Stimulated activated CD4-positive, alpha-beta T cell treated with anti-CD3 and anti-CD28 coated beads, Interleukin-2, amount 100 ng/mL, for 48 hours (primary cell): ENCODE data around the gene DHX57.
A peak's percentile ranks its signal among the peaks of the same experiment; 100 is the strongest.
"Not testable (repeated sequence)": the region's sequence is repeated elsewhere in the genome, so short reads cannot be mapped to it uniquely, and the experiment has no call there.

ENCODE experiments used
- DNase-seq, 2 donors: peaks; one replicate each; pipeline ENCODE4 v3.0.0-alpha.2; 2020

DHX57 gene

DNA sequence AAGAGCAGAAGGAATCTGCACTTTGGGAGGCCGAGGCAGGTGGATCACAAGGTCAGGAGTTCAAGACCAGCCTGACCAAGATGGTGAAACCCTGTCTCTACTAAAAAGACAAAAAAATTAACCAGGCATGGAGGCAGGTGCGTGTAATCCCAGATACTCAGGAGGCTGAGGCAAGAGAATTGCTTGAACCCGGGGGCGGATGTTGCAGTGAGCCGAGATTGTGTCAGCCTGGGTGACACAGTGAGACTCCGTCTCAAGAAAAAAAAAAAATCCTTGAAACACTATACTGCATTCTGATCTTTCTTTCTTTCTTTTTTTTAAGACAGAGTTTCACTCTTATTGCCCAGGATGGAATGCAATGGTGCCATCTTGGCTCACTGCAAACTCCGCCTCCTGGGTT is 80.7 kb downstream of the DHX57 start:
- not testable (repeated sequence) for DNase-seq

- no peak for DNase-seq
Observed at GRCh38 chr2:38794235-38794946, 81.3 kb downstream of the DHX57 start.

DNA sequence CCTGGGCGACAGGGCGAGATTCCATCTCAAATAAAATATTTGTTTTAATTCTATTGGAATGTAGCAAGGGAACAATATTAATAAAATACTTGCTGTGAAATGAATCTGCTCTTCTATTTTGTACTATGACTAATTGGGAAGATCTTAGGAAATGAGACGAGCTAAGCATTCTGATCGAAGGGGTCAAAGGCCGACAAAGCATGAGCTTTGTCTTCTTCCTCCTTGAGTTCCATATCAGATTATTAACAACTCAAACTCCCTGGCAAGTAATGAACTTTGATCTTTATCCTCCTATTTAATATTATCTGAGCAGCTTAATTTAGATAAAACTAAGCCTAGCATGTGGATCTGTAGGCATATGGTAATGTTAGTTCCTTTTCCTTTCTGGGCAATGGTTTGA is 82.2 kb downstream of the DHX57 start:
- DNase-seq: no peak

- no peak for DNase-seq
Observed at GRCh38 chr2:38792751-38793150, 83.0 kb downstream of the DHX57 start.

DNA sequence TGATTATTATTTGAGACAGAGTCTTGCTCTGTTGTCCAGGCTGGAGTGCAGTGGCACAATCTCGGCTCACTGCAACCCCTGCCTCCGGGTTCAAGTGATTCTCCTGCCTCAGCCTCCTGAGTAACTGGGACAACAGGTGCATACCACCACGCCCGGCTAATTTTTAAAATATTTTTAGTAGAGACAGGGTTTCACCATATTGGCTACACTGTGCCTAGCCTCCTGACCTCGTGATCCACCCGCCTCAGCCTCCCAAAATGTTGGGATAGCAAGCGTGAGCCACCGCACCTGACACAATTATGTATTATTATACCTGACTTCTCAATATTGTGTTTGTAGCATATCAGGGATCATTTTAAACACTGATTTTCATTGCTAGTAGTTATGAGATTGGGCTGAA is 83.4 kb downstream of the DHX57 start:
- DNase-seq: not testable (repeated sequence)

GRCh38 chr2:38791744-38792143 is 84.0 kb downstream of the DHX57 start:
- DNase-seq: no peak

DNA sequence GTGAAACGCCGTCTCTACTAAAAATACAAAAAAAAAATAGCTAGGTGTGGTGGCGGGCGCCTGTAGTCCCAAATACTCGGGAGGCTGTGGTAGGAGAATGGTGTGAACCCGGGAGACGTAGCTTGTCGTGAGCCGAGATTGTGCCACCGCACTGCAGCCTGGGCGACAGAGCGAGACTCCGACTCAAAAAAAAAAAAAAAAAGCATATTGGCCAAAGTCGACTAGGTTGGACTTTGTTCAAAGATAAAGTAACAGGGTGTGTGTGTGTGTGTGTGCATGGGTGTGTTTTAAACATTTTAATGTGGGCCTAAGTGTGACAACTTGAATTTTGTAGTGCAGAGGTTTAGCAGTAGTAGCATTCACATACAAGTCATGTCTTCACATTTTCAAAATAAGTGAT is 86.0 kb downstream of the DHX57 start:
- DNase-seq: no peak

GRCh38 chr2:38788306-38788705 is 87.4 kb downstream of the DHX57 start:
- no peak for DNase-seq

DNA sequence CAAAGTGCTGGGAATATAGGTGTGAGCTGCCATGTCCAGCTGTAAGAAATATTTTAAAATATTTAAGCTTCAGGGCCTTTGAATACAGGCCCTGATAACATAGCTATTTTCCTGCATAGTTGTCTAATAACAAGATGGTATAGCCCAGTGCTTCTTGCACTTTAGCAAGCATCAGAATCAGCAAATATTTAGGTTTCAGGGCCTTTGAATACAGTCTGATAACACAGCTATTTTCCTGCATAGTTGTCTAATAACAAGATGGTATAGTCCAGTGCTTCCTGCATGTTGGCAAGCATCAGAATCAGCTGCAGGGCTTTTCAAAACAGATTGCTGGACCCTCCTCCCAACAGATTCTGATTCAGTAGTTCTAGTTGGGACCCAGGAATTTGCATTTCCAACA is 92.1 kb downstream of the DHX57 start:
- DNase-seq: no peak

GRCh38 chr2:38778687-38779082 is 97.0 kb downstream of the DHX57 start:
- DNase-seq: no peak

- no peak for DNase-seq
Observed at GRCh38 chr2:38776531-38776930, 99.2 kb downstream of the DHX57 start.

- DNase-seq: no peak
Observed at GRCh38 chr2:38775921-38776225, 99.9 kb downstream of the DHX57 start.

GRCh38 chr2:38775097-38775920 is 100.4 kb downstream of the DHX57 start:
- DNase-seq: no peak

GRCh38 chr2:38771632-38772031 is 104.1 kb downstream of the DHX57 start:
- DNase-seq: no peak

- no peak for DNase-seq
Observed at GRCh38 chr2:38765551-38765950, 110.2 kb downstream of the DHX57 start.

- DNase-seq: no peak
Observed at GRCh38 chr2:38765149-38765548, 110.6 kb downstream of the DHX57 start.

- DNase-seq: no peak
Observed at GRCh38 chr2:38763728-38764127, 112.0 kb downstream of the DHX57 start.

DNA sequence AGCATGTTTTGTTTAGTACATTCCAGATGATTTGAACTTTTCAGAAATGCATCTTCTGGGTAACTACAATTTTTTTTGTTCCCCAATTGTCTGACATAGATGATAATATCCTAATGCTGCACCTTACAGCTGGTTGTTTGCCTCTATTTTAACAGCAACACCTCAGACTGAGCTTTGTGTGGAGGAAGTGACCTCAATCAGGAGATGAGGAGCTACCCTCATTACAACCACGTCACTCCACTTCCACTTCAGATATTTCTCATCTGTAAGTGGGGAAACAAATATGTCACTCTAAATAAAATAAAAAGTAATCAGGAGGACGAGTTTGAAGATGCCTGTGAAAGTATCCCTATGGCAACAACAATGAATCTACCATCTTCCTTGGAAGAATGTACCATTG is 112.5 kb downstream of the DHX57 start:
- DNase-seq: no peak

DNA sequence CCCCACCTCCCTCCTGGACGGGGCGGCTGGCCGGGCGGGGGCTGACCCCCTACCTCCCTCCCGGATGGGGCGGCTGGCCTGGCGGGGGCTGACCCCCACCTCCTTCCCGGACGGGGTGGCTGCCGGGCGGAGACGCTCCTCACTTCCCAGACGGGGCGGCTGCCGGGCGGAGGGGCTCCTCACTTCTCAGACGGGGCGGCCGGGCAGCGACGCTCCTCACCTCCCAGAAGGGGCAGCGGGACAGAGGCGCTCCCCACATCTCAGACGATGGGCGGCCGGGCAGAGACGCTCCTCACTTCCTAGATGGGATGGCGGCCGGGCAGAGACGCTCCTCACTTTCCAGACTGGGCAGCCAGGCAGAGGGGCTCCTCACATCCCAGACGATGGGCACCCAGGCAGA is 119.8 kb downstream of the DHX57 start:
- not testable (repeated sequence) for DNase-seq

GRCh38 chr2:38754506-38754905 is 121.2 kb downstream of the DHX57 start:
- DNase-seq: no peak

GRCh38 chr2:38754049-38754448 is 121.7 kb downstream of the DHX57 start:
- DNase-seq: no peak

GRCh38 chr2:38751596-38752410 is 123.9 kb downstream of the DHX57 start:
- DNase-seq: no peak

GRCh38 chr2:38750891-38751595 is 124.7 kb downstream of the DHX57 start, which contains the start of gene SRSF7:
TSS of gene SRSF7 (minus strand) at chr2:38751361. CDS start at chr2:38751256, 105 bp downstream.
- peak; percentile 98 to 99 for DNase-seq
